ENCODE results near the gene ZC2HC1B.

ZC2HC1B gene

DNA sequence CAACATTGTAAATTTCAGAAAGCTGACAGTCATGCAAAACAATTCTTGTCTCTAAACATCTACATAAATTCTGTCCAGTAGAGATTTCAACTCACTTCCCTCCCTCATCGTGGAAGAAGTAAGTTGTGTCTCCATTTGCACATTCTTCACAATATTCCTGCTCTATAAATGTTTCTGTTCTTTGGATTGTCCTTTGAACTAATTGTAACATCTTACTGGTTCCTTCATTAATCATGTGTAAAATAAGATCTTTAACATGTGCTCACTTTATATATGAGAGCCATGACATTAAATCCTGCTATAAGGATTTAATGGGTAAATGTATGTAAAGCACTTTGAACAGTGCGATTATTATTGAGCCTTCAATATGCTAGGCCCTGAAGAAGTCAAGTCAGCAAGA is 28.1 kb upstream of the ZC2HC1B start:
- TF ChIP-seq, protein P1, sequence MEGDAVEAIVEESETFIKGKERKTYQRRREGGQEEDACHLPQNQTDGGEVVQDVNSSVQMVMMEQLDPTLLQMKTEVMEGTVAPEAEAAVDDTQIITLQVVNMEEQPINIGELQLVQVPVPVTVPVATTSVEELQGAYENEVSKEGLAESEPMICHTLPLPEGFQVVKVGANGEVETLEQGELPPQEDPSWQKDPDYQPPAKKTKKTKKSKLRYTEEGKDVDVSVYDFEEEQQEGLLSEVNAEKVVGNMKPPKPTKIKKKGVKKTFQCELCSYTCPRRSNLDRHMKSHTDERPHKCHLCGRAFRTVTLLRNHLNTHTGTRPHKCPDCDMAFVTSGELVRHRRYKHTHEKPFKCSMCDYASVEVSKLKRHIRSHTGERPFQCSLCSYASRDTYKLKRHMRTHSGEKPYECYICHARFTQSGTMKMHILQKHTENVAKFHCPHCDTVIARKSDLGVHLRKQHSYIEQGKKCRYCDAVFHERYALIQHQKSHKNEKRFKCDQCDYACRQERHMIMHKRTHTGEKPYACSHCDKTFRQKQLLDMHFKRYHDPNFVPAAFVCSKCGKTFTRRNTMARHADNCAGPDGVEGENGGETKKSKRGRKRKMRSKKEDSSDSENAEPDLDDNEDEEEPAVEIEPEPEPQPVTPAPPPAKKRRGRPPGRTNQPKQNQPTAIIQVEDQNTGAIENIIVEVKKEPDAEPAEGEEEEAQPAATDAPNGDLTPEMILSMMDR (IDR thresholded peaks at IDR 0.05; ENCODE audit: borderline replicate concordance, control extremely low read depth, extremely low read depth, insufficient read depth, missing control alignments) = no peak
- no peak for DNase-seq (ENCODE audit: low spot score)
- in situ Hi-C loops (cut with MboI; ENCODE audit: low sequenced_read_pairs, unreplicated experiment) = no loop called here

DNA sequence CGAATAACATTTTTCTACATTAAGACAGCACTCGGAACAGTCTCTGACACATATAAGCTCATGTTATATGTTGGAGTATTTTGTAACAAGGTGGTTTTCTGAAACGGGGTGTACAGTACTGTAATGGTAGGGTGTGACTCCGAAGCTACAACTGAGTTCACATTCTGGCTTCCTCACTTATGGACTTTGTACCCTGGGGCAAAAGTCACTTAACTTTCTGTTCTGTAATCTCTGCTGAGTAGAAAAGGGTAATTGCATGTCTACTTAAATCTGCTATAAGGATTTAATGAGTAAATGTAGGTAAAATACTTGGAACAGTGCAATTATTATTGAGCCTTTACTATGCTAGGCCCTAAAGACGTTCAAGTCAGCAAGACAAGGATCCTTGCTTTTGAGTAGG is 25.9 kb upstream of the ZC2HC1B start:
- in situ Hi-C loops (cut with MboI; ENCODE audit: low sequenced_read_pairs, unreplicated experiment) = no loop called here
- TF ChIP-seq, protein P1 (IDR thresholded peaks at IDR 0.05; ENCODE audit: borderline replicate concordance, control extremely low read depth, extremely low read depth, insufficient read depth, missing control alignments) = no peak
- DNase-seq (ENCODE audit: low spot score) = no peak

DNA sequence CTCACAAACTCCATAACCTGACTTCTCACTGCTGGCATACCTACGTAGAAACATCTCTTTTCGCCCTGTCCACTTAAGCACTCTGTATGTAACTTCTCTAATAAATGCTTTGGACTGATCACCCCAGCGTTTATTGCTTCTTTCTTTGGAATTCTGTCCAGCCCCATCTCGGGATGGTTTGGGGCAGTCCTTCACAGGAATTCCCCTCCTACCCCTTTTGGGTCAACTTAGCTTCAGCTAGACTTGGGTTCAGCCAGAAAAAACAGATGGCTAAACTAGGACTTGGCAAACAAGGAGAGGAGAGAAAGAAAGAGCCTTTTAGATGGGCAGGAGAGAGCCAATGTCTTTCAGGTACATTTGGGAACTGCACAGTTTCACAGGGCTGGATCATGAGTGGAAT is 25.1 kb upstream of the ZC2HC1B start:
- in situ Hi-C loops (cut with MboI; ENCODE audit: low sequenced_read_pairs, unreplicated experiment) = no loop called here
- DNase-seq (ENCODE audit: low spot score) = no peak
- TF ChIP-seq, protein P1 (IDR thresholded peaks at IDR 0.05; ENCODE audit: borderline replicate concordance, control extremely low read depth, extremely low read depth, insufficient read depth, missing control alignments) = no peak

DNA sequence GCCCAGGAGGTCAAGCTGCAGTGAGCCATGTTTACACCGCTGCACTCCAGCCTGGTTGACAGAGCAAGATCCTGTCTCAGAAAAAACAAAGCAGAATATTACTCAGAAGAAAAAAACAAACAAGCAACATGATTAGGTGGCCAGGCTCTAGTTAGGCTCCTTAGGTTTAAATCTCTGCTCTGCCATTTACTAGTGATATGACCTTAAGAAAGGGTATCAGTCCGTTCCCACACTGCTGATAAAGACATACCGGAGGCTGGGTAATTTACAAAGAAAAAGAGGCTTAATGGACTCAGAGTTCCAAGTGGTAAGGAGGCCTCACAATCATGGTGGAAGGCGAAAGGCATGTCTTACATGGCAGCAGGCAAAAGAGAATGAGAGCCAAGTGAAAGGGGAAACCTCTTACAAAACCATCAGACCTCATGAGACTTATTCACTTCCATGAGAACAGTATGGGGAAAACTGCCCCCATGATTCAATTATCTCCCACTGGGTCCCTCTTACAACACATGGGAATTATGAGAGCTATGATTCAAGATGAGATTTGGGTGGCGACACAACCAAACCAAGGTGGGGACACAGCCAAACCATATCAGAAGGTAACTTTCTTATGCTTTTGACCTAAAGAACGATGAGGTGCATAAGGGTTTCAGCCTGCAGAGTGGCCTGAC is 23.5 kb upstream of the ZC2HC1B start:
- in situ Hi-C loops (cut with MboI; ENCODE audit: low sequenced_read_pairs, unreplicated experiment) = no loop called here
- no peak for DNase-seq (ENCODE audit: low spot score)
- TF ChIP-seq, protein P1 (IDR thresholded peaks at IDR 0.05; ENCODE audit: borderline replicate concordance, control extremely low read depth, extremely low read depth, insufficient read depth, missing control alignments) = no peak

DNA sequence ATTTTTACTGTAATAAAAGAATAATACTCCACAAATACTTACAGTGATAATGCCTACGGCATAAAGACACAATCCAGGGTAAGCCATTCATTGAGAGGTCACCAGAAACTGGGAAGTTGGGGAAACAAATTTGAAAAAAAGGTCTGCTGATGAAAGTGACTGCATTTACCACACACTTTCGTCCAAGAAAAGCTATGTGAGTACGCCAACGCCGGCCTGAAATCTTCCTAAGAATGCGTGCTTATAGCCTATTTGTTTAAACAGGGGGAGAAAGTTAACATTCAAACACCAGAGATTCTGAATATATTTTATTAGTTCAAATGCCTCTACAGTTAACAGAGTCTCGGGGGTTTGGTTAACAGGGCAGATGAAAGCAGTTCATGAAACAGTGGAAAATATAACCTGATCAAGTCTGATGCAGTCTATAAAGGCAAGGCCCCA is 21.8 kb upstream of the ZC2HC1B start:
- no peak for DNase-seq (ENCODE audit: low spot score)
- TF ChIP-seq, protein P1 (IDR thresholded peaks at IDR 0.05; ENCODE audit: borderline replicate concordance, control extremely low read depth, extremely low read depth, insufficient read depth, missing control alignments) = no peak
- in situ Hi-C loops (cut with MboI; ENCODE audit: low sequenced_read_pairs, unreplicated experiment) = no loop called here

DNA sequence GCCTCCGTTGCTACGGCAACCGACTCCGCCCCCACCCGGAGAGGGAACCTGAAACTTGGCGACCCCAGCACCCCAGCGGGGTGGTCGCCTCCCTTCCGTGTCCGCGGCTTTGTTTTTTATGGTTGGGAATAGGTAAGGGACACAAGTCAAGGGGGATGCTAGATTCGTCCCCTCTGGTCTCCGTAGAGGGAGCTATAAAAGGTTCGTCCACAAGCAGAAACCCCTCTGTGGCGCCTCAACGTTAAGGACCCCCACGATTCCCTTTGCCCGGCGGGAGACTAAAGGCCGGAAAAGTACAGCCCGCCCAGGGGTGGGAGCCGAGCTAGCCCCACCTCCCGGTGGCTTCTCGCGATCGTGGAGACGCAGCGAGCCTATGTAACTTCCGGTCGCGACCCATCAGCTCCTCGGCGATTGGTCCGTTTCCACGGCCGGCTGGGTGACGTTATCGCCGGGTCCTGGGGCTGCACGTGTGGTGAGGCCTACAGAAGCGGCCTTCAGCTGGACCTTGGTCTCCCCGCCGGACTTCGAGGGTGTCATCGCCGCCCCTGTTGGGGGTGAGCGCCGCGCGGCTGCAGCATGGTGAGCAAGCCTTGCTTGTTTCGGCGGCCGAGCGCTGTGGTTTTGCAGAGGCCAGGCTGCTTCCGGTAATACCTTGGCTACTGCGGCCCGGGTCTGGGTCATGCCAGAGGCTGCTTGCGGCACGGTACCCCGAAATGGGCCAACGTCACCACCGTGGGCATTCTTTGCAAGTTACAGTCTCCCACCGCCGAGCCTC is 21.2 kb upstream of the ZC2HC1B start, which contains the start of gene LTV1:
TSS of gene LTV1 (plus strand) at position 437 of the 775 bp plus-strand sequence. CDS start at position 577, 140 bp downstream.
- DNase-seq (ENCODE audit: low spot score) = peak; percentile 99
- in situ Hi-C loops (cut with MboI; ENCODE audit: low sequenced_read_pairs, unreplicated experiment) = no loop called here
- TF ChIP-seq, protein P1 (IDR thresholded peaks at IDR 0.05; ENCODE audit: borderline replicate concordance, control extremely low read depth, extremely low read depth, insufficient read depth, missing control alignments) = no peak
